Measurements from ENCODE around the gene XIRP1. TPM values are rescaled to one million over a fixed set of nuclear protein-coding genes. Genes with fewer than 3 reads are reported as not detected.

Gene XIRP1
- total and polyA plus RNA-seq, 2 donors from 2014 or later: 0.09 TPM; not detected in 1

DNA sequence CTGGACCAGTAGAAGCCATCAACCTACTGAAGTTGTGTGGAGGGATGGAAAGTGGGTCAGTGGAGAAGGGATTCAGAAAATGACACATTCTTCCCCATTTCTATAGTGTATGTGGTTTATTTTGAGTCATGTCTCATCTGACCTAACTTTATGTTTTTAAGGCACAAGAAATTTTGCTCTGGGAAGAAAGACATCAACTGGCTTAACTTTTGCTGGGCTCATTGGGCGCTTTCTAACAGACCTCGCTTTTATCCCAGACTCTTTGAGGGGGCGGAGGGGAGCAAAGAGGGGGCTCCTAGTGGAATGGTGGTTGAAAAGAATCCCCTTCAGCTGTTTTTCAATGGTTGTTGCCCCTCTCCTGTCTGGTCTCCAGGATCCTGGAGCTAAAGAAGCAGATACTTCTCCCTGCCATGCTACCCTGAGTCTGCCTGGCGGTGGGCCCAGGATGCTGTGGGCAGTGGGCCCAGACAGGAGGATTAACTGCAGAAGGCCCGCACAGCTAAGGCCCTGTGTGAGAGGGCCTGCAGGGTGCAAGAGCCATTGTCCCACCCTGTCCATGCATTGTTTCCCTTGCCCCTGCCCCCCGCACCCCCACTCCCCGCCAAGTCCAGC, 53.5 kb downstream of the XIRP1 start:
- Histone ChIP-seq H3K4me3 (ENCODE audit: low read length in 3 of 3) (no peak overlapping the region), H3K9ac (ENCODE audit: low read length in 3 of 3) (no peak overlapping the region), H3K4me1 (ENCODE audit: control insufficient read depth in 2 of 3, insufficient read depth in 2 of 3, low read depth in 1 of 3, low read length in 3 of 3) (peaks cover 0 to 22% (median 21%) of the 10 kb centered on the region in 3 donors), H3K27me3 (ENCODE audit: control insufficient read depth, insufficient read depth, low read length) (no peaks in the 10 kb centered on the region), H3K36me3 (ENCODE audit: control insufficient read depth in 2 of 3, insufficient read depth in 3 of 3, low read length in 3 of 3) (peaks cover 5 to 15% (median 12%) of the 10 kb centered on the region in 3 donors), H3K27ac (ENCODE audit: low read depth in 2 of 2, low read length in 2 of 2) (no peak overlapping the region), H3K9me3 (ENCODE audit: control insufficient read depth in 2 of 3, insufficient read depth in 1 of 3, low read length in 3 of 3) (no peaks in the 10 kb centered on the region)
- FAIRE-seq (no peak), DNase-seq (no peak)
- TF ChIP-seq, protein P1, sequence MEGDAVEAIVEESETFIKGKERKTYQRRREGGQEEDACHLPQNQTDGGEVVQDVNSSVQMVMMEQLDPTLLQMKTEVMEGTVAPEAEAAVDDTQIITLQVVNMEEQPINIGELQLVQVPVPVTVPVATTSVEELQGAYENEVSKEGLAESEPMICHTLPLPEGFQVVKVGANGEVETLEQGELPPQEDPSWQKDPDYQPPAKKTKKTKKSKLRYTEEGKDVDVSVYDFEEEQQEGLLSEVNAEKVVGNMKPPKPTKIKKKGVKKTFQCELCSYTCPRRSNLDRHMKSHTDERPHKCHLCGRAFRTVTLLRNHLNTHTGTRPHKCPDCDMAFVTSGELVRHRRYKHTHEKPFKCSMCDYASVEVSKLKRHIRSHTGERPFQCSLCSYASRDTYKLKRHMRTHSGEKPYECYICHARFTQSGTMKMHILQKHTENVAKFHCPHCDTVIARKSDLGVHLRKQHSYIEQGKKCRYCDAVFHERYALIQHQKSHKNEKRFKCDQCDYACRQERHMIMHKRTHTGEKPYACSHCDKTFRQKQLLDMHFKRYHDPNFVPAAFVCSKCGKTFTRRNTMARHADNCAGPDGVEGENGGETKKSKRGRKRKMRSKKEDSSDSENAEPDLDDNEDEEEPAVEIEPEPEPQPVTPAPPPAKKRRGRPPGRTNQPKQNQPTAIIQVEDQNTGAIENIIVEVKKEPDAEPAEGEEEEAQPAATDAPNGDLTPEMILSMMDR (IDR thresholded peaks at IDR 0.05; ENCODE audit: borderline replicate concordance, extremely low read depth, insufficient read depth): no peak
- intact Hi-C loops (cut with DNase I): no loop called here

DNA sequence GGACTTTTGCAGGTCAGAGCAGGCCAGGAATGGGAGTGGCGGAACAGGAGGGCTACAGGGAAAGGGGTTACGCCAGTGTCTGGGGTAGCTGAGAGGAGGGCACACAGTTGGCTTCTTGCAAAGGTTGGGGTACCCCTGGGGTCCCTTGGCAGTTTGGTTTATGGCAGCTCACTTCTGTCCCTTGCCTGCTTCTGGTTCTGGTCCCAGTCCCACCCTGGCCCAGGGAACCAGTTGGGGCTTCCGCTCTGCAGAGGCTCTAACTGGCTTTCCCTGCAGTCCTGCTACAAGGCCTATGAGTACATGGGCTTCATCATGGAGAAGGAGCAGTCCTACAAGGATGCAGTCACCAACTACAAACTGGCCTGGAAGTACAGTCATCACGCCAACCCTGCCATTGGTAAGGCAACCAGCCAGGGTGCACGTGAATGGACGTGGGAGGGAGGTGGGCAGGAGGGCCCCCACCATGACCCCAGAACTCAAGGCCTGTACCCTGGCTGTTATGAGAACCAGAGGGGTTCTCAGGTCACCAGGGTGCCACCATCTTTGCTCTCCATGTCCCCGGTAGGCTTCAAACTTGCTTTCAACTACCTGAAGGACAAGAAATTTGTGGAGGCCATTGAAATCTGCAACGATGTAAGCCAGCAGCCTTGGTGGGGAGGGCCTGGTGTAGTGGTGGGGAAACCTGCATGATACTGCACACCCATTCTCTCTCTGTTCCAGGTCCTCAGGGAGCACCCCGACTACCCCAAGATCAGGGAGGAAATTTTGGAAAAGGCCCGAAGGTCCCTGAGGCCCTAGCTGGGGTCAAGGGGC, 54.2 kb downstream of the XIRP1 start:
- TF ChIP-seq, protein P1 (IDR thresholded peaks at IDR 0.05; ENCODE audit: borderline replicate concordance, extremely low read depth, insufficient read depth): no peak
- Histone ChIP-seq H3K36me3 (ENCODE audit: control insufficient read depth in 2 of 3, insufficient read depth in 3 of 3, low read length in 3 of 3) (peaks cover 3 to 8% (median 5%) of the 10 kb centered on the region in 3 donors), H3K9me3 (ENCODE audit: control insufficient read depth in 2 of 3, insufficient read depth in 1 of 3, low read length in 3 of 3) (no peaks in the 10 kb centered on the region), H3K27me3 (ENCODE audit: control insufficient read depth, insufficient read depth, low read length) (no peaks in the 10 kb centered on the region), H3K4me3 (ENCODE audit: low read length in 3 of 3) (no peak overlapping the region), H3K9ac (ENCODE audit: low read length in 3 of 3) (no peak overlapping the region), H3K27ac (ENCODE audit: low read depth in 2 of 2, low read length in 2 of 2) (no peak overlapping the region), H3K4me1 (ENCODE audit: control insufficient read depth in 2 of 3, insufficient read depth in 2 of 3, low read depth in 1 of 3, low read length in 3 of 3) (peaks cover 0 to 28% (median 21%) of the 10 kb centered on the region in 3 donors)
- intact Hi-C loops (cut with DNase I): no loop called here
- DNase-seq: peak in 1 of 5 donors; percentile 16
- FAIRE-seq: no peak

DNA sequence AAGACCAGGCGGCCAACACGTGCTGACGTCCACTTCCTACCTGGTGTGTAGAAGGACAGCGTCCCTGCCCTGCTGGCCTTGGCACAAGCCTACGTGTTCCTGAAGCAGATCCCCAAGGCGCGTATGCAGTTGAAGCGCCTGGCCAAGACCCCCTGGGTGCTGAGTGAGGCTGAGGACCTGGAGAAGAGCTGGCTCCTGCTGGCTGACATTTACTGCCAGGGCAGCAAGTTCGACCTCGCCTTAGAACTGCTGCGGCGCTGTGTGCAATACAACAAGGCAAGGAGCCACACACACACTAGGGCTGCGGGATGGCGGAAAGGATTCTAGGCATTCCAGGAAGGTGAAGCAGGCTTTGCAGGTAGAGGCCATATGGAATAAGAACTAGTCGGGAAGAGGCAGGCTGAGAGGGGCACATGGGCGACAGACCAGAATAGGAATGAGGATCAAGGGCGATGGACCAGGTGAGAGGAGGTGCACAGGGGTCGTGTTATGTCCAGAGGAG, 54.9 kb downstream of the XIRP1 start:
- Histone ChIP-seq H3K4me3 (ENCODE audit: low read length in 3 of 3) (no peak overlapping the region), H3K4me1 (ENCODE audit: control insufficient read depth in 2 of 3, insufficient read depth in 2 of 3, low read depth in 1 of 3, low read length in 3 of 3) (peaks cover 0 to 27% (median 18%) of the 10 kb centered on the region in 3 donors), H3K9me3 (ENCODE audit: control insufficient read depth in 2 of 3, insufficient read depth in 1 of 3, low read length in 3 of 3) (no peaks in the 10 kb centered on the region), H3K27ac (ENCODE audit: low read depth in 2 of 2, low read length in 2 of 2) (no peak overlapping the region), H3K9ac (ENCODE audit: low read length in 3 of 3) (no peak overlapping the region), H3K36me3 (ENCODE audit: control insufficient read depth in 2 of 3, insufficient read depth in 3 of 3, low read length in 3 of 3) (peaks cover 0 to under 1% (median 0%) of the 10 kb centered on the region in 3 donors), H3K27me3 (ENCODE audit: control insufficient read depth, insufficient read depth, low read length) (no peaks in the 10 kb centered on the region)
- TF ChIP-seq, protein P1 (IDR thresholded peaks at IDR 0.05; ENCODE audit: borderline replicate concordance, extremely low read depth, insufficient read depth): no peak
- DNase-seq: peak in 1 of 5 donors; percentile 9
- intact Hi-C loops (cut with DNase I): no loop called here
- FAIRE-seq: no peak

All from kidney (tissue), 14 donors.